ENCODE results near the gene PRKN.

GRCh38 chr6:161548713-161549296, 1178.8 kb downstream of the PRKN start:
- TF ChIP-seq CTCF (conservative IDR thresholded peaks at IDR 0.05) = no peak
- no peak for TF ChIP-seq EZH2 (IDR thresholded peaks at IDR 0.05; ENCODE audit: low read depth)
